Central memory CD4-positive, alpha-beta T cell (primary cell): ENCODE results near the gene HOXB2.

ENCODE experiments used
- DNase-seq: peaks from one replicate; pipeline ENCODE4 v3.0.0; 2022

HOXB2 gene

DNA sequence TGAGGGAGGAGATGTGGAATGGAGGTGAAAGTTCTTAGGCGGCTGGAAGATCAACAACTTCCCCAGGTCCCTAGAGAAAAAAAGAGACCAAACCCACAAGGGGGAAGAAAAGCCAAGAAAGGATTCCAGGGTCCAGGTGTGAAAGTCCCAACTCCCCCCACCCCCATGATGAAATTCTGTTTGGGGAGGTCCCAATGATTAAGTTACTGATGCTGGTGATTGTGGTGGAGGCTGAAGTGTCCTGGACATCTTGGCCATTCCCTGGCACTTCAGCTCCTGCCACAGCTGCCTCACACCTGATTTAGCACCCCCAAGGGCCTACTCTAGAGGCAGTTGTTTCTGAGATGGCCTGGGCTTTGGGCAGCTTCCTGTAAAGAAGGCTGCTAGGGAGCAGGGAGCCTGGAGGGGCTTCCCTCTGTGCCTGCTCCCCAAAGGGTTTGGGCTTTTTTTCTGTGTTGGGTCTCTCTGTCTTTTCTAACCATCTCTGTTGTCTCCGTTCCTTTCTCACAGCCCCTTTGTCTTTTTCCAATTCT is 20.2 kb upstream of the HOXB2 start:
- no peak for DNase-seq

DNA sequence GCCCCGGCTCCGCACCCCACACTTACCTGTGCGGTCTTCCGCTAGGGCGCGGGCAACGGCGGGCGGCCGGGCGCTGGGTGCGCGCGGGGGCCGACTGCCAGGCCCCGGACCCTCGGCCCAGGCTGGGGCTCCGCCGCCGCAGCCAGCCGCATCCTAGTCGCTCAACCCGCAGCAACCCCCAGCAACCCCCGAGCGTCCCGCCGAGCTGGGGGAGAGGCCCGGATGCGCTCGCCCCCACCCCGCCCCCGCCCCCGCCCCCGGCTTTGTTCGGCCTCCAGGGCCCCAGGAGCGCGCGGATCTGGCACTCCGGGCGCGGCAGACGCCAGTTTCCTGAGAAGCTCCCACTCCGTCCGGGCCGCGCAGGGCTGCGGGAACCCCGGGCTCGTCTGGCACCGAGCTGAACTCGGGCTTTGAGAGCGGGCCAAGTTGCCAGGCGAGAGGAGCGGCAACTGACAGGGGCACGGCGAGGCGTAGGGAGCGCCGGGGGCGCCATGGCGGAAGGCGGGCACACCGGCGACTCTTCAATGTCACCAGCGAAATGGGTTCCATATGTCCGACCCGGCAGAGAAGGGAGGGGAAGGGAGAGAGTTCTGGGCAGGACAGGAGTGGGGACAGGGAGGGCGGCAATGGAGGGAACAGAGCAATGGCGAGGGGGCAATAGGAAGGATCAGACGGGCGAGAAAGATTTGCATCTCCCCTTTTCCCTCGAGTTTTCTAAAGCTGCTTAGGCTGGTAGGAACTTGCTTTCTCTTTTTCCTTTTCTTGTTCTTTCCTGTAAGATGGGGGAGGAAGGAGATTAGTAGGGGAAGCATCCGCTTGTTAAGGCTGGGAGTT is 19.5 kb upstream of the HOXB2 start:
- DNase-seq = no peak

DNA sequence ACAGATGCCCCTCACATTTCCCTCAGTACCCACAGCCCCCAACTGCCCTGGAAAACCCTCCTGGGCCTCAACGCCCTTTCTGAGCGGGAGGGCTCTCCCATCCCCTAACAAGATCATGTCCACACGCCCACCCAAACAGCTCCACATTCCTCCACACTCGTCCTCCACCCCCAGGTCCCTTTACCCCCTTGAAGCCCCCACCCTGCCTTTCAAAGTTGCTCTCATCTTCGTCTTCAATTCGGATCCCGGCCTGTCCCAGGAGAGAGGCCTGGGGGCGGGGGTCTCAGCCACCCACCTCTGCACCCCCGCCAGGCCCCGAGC is 18.9 kb upstream of the HOXB2 start:
- no peak for DNase-seq

DNA sequence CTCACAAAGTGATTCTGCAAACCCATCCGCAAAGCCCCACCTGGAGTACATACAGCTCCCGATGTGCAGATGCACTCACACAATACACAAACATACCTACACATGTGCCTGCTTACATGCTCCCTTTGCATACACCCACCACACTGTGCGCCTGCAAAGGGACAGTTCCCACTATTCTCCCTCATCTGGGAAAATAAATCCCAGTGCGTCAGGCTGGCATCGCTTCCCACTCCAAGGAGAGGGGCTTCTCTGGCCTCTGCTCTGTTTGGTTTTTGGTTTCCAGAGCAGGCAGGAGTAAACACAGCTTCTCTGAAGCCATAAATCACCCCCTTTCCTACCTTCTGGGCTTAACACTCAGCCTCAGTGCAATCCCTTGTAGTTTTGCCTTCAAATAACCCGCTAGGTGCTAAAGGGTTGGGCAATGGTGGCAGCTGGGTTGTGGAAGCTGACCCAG is 18.5 kb upstream of the HOXB2 start:
- no peak for DNase-seq

DNA sequence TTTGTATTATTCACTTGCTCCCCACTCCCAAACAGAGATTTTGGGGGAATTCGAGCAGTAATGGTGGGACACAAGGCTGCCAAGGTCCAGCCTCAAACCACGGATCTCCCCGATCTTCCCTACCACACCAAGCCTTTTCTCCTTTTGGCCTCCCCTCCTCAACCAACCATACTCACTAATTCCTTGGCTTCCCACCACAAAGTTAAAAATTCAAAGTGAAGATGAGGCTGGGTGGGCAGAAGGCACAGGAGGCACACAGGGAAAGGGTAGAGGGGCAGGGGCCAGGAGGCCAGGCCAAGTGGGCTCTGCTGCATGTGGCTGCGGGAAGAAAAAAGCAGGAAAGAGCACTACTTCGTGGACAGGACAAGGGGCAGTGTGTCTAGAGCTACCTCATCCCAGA is 18.0 kb upstream of the HOXB2 start:
- DNase-seq = no peak

DNA sequence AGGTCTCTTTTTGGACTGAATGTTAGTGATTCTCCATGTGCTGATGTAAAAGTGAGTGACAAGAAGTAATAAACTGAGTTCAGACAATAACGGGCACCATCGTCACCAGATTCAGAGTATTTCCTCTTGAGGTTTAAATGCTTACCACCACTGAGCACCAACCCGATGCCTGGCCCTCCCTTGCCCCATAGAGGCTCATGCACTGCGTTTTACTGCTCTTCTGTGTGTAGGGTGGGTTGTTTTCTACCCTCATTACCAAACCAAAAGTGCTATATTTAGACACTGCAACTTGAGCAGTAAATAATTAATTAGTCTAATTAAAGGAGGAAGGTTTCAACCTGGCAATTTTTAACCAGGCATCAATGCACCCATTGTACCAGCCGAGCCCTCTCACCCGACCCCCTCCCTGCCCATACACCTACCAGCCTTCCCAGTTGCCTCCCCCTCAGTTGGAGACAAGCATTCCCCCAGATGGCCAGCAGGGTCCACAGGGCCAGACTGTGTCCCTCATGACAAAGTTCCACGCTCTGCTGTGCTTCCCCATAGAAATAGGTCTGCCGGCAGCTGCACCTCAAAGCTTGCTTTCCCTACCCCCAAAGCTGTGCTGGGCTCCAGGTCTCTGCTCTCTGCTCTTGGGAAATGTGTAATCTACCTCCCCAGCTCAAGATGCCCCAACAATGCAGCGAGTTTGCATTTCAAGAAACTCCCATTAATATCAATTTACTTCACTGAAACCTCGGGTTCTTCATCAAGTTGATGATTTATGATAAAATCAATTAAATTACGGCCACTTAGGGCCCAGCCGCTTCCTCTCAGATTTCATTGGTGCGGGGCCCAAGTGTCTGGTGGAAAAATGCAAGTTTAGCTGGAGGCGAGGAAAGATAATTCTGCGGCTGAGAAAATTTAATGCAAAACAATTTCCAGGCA is 17.2 kb upstream of the HOXB2 start:
- no peak for DNase-seq

DNA sequence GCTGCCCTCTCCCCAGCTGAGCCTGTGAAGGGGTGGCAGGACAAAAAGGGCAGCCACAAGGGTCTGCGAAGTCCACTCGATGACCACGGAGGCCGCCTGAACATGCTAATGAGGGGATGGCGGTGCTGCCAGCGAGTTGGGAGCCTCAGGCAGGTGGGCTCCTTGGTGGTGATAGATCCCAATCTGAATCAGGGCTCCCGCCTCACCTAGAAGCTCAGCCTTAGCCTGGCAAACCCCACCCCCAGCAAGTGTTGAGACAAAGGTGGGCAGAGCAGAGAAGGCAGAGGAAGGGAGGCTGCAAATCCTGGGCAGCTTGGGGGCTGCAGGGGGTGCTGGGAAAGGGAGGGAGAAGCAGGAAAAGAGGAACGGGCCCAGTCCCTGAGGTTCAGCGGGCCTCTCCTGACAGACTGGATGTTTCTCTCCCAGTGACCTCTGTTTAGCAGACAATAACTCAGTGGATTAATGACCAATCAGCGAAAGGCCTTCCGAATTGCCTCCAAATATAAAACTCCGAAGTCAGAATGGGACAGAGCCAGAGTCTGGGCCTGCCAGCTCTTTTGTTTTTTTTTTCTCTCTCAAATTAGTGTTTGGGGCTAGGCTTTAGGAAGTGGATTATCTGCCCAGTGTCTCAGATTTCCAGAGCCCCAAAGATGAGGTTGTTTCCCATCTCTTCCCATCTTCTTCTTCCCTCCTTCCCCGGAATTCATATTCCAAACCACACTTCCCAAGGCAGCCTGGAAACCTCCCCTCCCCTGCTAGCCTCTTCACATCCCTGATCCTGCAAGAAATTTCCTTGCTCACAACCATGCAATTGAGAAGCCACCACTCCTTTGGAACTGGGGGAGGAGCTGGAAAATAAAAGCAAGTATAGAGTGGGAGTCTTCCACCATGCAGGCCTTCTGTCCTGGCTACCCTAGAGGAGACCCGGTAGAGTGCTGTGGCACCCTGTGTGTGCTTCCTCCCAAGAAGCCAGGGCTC is 15.2 kb upstream of the HOXB2 start:
- DNase-seq = no peak

DNA sequence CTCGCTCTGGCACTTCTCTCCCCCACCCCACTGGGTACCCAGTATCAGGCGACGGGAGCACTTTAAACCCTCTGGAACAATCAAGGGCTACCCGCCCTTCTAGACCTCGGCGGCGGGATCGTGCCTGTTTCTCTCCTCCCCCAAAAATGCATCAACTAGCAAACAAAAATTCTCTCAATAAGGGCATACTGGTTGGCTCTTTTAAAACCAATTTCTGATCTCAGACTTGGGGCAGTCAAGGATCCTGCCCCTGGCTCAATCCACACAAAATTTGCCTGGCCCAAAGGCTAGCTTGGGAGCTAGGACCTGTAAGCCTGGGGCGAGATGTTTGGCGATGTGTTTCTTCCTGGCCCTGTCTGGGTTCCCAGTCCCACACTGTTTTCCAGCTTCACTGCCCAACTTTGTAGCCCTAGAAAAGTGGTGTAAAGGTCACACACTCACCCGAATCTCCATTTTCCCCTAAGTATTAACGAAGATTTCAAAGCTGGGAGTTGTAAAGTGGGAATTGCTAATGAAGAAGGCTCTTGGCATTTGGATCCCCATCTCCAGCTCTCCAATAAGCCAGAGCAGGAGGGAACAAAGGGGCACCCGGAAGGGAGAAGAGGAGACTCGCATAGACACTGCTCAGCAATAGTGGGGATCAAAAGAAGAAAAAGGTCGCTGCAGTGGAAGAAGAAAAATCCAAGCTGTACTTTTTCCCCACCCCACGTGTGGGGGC is 14.4 kb upstream of the HOXB2 start:
- DNase-seq = no peak

DNA sequence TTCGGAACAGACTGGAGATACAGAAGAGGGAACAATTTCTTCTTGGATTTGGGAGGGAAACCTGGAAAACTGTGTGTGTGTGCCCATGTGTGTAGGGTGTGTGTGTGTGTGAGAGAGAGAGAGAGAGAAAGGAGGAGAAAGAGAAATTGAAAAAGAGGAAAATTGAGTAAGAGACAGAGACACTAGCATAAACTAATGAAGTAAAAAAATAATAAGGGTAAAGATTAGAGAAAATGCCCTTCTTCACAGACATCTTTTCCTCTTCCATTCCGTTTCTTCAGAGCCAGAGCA is 13.9 kb upstream of the HOXB2 start:
- DNase-seq = no peak

DNA sequence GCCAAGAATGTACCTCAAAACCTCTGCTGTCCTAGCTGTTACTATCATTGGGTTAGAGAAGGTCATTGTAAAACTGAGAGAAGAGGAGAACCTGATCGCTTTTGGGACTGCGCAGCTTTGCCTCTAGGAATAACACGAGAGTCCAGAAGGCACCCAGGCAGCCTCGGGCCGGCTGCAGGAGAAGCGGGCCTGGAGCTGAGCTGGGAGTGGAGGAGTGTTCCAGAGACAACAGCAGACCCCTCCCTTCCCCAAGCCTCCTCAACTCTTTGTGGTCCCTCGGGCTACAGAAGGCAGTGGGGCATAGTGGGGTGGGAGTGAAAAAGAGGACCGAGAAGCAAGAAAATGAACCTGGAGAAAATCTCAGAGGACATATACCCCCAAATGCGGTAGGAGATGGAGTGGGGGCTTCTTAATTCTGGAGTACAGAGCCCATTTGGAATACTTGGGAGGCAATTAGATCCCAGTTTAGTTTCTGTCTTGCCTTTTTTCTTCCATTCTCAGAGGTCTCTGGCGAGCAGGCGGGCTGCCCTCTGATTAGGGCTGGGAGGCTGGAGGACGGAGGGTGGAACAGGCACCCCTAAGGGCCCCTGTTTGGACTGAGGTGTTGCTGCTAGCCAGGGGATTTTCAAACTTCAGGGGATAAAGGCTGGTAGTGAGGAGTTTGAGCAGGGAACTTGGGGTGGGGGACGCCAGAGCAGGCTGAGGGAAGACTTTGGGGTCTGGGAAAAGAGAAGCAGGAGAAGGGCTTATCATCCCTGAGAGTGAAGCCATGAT is 13.3 kb upstream of the HOXB2 start:
- no peak for DNase-seq

DNA sequence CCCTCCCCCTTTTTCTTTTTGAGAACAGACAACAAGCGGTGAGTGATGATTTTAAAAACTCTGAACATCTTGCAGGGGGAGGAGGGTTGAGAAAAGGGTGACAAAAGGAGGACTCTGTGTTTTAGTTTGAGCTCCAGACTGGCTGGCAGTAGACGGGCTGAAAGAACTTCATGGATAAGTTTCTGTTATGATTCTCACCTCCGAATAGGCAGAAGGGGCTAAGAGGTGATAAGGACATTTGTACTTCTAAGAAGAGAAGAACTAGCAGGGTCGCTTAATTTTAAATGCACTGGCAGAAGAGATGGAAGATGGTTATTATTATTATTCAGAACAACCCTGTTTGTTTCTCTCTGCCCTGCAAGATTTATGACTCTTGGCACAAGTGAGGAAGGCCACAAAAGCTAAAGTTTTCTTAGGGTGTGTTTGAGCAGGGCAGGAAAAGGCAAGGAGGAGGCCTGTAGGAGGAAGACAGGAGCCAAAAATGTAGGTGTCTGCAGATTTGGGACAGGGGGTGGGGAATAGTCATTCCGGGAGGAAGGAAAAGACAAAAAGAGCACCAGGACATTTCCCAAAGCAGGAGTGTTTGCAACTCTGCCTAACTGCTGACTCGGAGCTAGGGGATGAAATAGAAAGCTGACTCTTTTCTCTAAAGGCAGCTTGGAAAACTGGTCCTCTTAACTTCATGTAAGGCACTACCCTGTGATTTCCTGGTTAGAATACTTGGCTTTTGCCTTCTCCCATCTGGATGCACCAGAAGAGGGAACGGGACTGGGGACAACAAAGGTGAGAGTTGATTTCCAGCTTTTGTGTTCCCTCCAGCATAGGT is 11.9 kb upstream of the HOXB2 start:
- no peak for DNase-seq

DNA sequence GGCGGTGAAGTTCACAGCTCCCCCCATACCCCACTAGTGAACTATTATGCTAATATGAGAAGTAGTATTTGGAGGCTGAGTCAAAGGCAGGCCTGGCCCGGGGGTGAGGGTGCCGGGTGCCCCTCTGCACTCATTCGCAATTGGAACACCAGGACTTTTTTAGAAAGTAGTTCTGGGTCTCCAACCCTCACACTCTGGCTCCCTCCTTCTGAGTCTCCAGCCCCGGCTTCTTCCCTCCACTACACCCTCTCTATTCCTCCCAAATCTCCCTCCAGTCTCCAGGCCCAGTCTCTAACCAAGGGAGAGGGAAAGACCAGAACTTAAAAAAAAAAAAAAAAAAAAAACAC is 11.3 kb upstream of the HOXB2 start:
- no peak for DNase-seq

DNA sequence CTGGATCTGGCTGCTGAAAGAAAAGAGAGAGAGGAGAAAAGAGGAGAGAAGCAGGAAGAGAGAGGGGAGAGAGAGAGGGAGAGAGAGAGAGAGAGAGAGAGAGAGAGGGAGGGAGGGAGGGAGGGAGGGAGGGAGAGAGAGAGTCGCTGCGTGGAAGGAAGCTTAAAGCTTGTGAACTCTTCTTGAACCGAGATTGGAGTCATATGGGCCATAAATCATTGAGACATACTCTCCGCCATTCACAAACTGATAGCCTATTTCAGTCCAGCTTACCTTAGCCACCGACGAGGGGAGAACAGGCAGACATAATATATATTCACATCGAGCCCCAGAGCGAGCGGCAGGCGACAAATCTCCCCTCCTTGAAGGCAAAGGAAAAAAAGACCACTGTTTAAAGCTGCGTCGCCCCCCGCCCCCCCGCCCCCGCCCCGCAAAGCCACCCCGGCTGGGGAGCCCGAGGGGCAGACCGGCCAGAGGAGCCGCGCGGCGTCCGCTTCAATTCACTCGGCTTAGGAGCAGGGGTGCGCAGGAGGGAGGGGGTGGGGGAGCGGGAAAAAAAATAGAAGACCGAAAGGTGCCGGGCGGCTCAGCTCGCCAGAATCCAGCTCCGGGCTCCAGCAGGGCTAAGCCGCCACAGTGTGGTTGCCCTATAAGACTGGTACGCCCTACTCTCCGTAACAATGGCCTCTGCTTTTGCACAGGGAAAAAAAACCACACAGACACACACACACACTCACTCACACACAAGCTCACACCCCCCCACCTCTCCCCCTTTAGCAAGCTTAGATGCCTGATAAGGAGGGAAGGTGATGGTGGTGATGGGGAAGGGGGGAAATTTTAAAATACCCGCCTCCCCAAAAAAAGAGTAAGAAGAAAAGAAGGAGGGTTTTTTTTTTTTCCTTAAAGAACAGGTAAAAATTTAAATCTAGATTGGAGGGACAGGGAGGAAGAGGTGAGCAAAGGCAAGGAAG is 10.6 kb upstream of the HOXB2 start:
- no peak for DNase-seq

DNA sequence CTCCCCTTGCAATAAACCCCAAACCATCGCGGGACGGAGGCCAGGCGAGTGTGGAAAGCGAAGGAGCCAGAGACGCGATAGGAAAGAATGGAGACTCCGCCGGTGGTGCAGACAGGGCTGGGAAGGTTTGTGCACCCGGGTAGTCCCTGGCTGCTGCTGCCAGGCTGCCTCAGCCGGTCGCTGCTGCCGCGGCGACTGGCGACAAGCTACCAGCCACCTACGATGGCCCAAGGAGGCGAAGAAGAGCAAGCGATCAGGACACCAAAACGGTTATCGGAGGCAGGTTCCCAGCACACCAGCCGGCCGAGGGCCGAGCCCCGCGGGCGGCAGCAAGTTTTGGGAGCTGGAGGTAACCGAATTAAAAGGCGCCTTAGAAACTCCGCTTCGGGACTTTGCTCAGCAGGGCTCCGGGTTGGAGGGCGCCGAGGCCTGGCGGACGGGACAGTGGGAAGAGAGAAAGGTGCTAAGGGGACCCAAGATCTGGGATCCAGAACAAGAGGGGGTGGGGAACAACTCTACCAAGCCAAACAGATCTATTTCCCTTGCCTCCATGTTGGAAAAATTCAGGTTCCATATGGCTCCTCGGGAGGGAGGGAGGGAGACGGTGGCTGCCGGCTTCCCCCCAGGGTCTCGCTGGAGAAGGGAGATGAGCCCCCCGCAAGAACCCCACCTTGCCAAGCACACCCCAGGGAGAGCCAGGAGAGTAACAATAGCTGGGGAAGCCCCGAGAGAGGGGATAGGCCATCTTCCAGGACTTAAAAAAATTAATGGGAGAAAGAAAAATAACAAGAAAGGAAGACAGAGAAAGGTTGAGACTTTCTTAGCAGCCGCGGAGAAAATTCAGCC is 9.7 kb upstream of the HOXB2 start:
- DNase-seq = no peak

DNA sequence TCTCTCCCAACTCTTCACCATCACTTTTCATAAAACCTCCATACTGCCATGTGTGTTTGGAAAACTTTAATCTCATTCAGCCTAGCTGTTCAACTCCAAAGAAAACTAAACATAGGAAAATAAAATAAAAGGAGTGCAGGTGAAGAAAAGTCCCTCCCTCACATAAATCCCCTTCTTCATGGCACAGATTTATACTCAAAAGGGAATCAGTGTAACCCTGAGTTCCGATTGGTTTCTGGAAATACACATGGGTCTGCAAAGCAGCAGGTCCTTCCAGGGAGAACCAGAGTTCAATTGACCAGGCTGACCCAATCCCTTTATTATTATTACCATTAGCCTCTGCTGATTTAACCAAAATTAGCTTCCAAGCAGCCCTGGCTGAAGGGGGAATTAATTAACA is 8.9 kb upstream of the HOXB2 start:
- no peak for DNase-seq

DNA sequence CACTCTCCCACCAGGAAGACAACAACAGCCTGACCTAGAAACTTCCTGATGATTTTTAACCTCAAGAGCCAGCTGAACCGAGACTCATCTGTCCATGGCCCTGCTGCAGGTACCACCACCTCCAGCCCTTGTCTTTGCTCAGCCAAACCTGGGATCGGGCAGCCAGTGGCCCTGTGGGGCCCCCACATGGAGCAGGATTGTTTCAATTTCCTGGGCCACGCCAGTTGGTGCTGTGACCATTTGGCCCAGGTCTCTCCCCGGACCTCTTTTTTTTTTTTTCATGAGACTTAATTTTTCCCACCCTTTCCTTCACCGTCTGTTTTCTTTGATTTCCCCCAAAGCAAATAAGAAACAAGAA is 8.3 kb upstream of the HOXB2 start:
- DNase-seq = no peak

DNA sequence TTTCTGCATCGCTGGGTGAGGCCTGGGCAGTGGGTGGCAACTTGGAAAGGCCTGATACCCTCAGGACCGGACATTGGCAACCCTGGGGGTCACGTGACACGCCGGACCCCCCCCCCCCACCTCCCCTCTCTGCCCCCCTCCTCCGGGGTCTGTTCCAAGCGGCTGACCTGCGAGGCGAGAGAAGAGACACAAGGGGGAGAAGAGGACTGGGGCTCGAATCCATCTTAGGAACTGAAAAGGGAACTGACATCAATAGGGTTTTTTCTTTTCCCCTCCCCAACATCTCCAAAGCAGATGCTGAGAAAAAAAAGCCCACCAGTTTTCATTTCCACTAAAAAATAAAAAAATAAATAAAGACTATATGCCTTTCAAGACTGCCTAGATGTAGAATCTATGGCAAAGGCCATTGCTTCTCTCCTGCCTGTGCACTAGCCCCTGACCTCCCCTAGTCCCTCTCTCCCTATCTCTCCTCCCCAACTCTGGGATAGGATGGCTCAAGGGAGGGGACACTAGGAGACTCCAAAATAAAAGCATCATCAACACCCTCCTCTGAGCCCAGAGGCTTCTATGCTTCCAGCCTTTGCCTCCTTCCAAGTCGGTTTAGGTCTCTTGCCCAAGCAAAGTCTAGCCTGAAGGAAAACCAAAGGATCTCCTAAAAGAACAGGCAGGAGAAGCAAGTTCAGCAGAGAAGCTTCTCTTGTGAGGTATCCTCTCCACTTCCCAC is 7.7 kb upstream of the HOXB2 start:
- no peak for DNase-seq
